Measurements from ENCODE around the gene NUDT15.

DNA sequence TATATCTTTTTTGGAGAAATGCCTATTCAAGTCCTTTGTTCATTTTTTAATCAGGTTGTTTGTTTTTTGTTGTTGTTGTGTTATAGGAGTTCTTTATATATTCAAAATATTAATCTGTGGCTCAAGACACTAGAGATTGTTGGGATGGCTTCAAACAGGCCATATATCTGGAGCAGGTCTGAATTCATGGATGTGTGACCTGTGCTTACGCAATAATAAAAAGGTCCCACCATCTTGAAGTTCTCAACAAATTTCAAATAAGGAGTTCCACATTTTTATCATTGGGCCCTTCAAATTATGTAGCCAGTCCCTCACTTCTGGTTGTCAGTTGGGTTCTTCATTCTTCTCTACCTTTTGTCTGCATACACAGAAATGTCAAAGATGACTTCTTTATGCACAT is 17.7 kb upstream of the NUDT15 start:
- TF ChIP-seq, protein P1, sequence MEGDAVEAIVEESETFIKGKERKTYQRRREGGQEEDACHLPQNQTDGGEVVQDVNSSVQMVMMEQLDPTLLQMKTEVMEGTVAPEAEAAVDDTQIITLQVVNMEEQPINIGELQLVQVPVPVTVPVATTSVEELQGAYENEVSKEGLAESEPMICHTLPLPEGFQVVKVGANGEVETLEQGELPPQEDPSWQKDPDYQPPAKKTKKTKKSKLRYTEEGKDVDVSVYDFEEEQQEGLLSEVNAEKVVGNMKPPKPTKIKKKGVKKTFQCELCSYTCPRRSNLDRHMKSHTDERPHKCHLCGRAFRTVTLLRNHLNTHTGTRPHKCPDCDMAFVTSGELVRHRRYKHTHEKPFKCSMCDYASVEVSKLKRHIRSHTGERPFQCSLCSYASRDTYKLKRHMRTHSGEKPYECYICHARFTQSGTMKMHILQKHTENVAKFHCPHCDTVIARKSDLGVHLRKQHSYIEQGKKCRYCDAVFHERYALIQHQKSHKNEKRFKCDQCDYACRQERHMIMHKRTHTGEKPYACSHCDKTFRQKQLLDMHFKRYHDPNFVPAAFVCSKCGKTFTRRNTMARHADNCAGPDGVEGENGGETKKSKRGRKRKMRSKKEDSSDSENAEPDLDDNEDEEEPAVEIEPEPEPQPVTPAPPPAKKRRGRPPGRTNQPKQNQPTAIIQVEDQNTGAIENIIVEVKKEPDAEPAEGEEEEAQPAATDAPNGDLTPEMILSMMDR (IDR thresholded peaks at IDR 0.05): no peak
- no peak for TF ChIP-seq POLR2A (IDR thresholded peaks at IDR 0.05)
- TF ChIP-seq POLR2AphosphoS5 (IDR thresholded peaks at IDR 0.05): no peak

All from prostate gland (tissue), 2 donors.